Neural progenitor cell (in vitro differentiated cells): Measurements from ENCODE around the gene ZNF93.

ENCODE experiments used
- CTCF ChIP-seq: fragments of 200-600 bp; sonication (generic); IDR thresholded peaks from 2 replicates; pipeline ENCODE4 v1.5.1; 2017; ENCODE audit warnings: antibody characterized with exemption, mild to moderate bottlenecking
- EZH2 ChIP-seq: fragments of 200-600 bp; sonication (generic); IDR thresholded peaks from 2 replicates; pipeline ENCODE4 v1.6.1; 2017; ENCODE audit warnings: antibody characterized with exemption, mild to moderate bottlenecking, moderate library complexity
- EZH2phosphoT487 ChIP-seq: fragments of 200-600 bp; sonication (generic); IDR thresholded peaks from 2 replicates; pipeline ENCODE4 v1.6.1; 2017; ENCODE audit warnings: antibody characterized with exemption

GRCh38 chr19:19909654-19910053 lies 8.9 kb downstream of the ZNF93 start:
- no peak for TF ChIP-seq CTCF
- TF ChIP-seq EZH2phosphoT487 = no peak
- TF ChIP-seq EZH2 = no peak
